Chondrocyte (in vitro differentiated cells): ENCODE data around the gene CC2D1B. TPM values are rescaled to one million over a fixed set of nuclear protein-coding genes. Genes with fewer than 3 reads are reported as not detected.

Source experiments
- DNase-seq: peaks from one replicate; pipeline ENCODE4 v3.0.0; 2021; ENCODE audit warnings: mixed read lengths, low spot score
- H3K27ac Mint-ChIP-seq: one replicate; pipeline ENCODE4 v1.8.0; 2021; ENCODE audit warnings: mild to moderate bottlenecking, moderate library complexity, mixed read lengths; ENCODE audit not compliant: unreplicated experiment
- H3K27me3 Mint-ChIP-seq: 2 replicates; pipeline ENCODE4 v1.8.0; 2021; ENCODE audit warnings: low read depth, mixed read lengths
- H3K36me3 Mint-ChIP-seq: 2 replicates; pipeline ENCODE4 v1.8.0; 2021; ENCODE audit warnings: low read depth, mixed read lengths
- H3K4me1 Mint-ChIP-seq: 2 replicates; pipeline ENCODE4 v1.8.0; 2021; ENCODE audit warnings: low read depth, mild to moderate bottlenecking, mixed read lengths
- H3K4me3 Mint-ChIP-seq: one replicate; pipeline ENCODE4 v1.8.0; 2021; ENCODE audit warnings: mild to moderate bottlenecking, moderate library complexity, mixed read lengths; ENCODE audit not compliant: unreplicated experiment
- H3K9me3 Mint-ChIP-seq: 2 replicates; pipeline ENCODE4 v1.8.0; 2021; ENCODE audit warnings: low read depth, mixed read lengths
- total RNA-seq: library from RNA; stranded (reverse); gene quantifications from 3 replicates; pipeline ENCODE4 v1.2.1, GENCODE V29; 2021
- TF ChIP-seq, protein P1 (sequence below): fragments of 200-600 bp; sonication (generic); IDR thresholded peaks from 2 replicates; pipeline ENCODE4 v1.5.0; 2021; ENCODE audit warnings: antibody characterized with exemption, mild to moderate bottlenecking, moderate library complexity

The CC2D1B gene
- total RNA-seq, 1 donor from 2014 or later, result 35.0 TPM

DNA sequence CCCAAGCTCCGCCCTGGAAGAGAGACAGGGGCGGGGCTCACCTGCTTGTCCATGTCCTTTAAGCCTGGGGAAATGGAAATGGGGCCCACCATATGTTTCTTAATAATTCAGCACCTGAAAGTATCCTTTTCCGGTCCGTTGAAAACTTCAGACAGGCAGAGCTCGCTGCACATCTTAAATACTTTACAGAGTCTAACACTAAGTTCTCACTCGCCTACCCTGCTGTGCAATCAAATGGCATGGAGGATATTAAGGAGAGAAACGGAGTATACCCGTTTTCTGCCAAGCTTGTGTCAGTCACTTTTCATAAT lies 467 bp upstream of the CC2D1B start:
- DNase-seq, result no peak
- Mint-ChIP-seq H3K27ac (peak overlapping the region; percentile 45), H3K4me3 (peak overlapping the region; percentile 93), H3K27me3 (no peaks in the 10 kb centered on the region), H3K36me3 (peaks cover 4% of the 10 kb centered on the region), H3K9me3 (no peaks in the 10 kb centered on the region), H3K4me1 (peaks cover 25% of the 10 kb centered on the region)
- TF ChIP-seq, protein P1, sequence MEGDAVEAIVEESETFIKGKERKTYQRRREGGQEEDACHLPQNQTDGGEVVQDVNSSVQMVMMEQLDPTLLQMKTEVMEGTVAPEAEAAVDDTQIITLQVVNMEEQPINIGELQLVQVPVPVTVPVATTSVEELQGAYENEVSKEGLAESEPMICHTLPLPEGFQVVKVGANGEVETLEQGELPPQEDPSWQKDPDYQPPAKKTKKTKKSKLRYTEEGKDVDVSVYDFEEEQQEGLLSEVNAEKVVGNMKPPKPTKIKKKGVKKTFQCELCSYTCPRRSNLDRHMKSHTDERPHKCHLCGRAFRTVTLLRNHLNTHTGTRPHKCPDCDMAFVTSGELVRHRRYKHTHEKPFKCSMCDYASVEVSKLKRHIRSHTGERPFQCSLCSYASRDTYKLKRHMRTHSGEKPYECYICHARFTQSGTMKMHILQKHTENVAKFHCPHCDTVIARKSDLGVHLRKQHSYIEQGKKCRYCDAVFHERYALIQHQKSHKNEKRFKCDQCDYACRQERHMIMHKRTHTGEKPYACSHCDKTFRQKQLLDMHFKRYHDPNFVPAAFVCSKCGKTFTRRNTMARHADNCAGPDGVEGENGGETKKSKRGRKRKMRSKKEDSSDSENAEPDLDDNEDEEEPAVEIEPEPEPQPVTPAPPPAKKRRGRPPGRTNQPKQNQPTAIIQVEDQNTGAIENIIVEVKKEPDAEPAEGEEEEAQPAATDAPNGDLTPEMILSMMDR, result no peak

DNA sequence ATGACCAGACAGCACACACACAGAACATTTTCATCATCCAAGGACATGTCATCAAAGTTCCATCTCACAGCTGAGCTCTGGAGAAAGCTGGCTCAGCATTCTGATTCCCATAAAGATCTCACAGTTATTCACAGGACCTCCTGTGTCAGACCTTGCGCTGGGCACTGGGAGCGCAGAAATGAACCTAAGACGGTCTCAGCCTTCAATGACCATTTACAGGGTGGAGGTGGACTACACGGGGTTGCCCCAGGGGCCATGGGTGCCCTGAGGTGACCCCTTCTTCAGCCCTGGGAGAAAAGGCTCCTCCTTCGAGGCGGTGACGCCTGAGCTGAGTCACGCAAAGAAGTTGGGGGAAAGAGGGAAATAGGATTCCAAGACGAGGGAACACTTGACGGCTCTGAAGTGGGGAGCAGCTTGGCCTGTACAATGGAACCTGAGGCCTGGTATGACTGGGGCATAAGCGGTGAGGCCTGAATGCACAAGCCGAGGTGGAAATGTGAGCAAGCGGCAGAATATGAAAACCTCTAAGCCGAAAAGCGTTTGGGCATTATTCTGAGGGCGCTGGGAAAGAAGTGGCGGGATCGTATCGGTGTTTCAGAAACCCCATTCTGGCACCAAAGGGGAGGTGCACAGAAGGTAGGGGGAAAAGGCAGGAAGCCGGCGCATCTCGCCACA lies 797 bp downstream of the CC2D1B start:
- H3K36me3 Mint-ChIP-seq, result peaks cover 9% of the 10 kb centered on the region
- H3K27me3 Mint-ChIP-seq, result no peaks in the 10 kb centered on the region
- peaks cover 25% of the 10 kb centered on the region for H3K4me1 Mint-ChIP-seq
- no peaks in the 10 kb centered on the region for H3K9me3 Mint-ChIP-seq
- H3K4me3 Mint-ChIP-seq, result peak overlapping the region; percentile 93
- TF ChIP-seq, protein P1, result no peak
- H3K27ac Mint-ChIP-seq, result peak overlapping the region; percentile 96
- no peak for DNase-seq

DNA sequence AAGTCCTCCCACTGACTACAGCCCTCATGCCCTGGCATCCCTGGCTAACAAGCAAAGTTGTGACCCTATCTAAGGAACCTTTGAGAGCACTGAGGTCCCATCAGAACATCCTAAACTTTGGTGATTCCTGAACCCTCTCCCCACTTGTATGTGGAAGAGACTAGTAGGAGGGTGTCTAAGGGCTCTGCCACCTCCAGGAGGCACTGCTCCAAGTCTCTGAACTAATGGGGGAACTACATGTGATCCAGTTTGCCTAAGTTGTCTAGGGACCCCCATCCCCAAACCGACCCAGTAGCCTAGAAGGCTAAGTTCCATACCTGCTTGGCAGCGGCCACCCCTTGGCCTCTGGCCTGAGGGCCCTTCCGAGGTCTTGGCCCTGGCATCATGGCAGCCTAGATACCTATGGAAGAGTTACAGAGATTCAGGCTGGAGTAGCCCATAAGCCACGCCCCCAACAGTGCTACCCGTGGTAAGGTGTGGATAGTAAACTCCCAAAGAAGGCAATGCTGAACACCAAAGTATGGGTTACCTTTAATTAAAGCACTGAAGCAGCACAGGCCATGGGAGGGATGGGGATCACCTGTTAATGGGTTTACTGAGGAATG lies 1.7 kb downstream of the CC2D1B start:
- no peaks in the 10 kb centered on the region for H3K27me3 Mint-ChIP-seq

GRCh38 chr1:52360595-52360968 lies 5.4 kb downstream of the CC2D1B start:
- Mint-ChIP-seq H3K36me3 (peaks cover 36% of the 10 kb centered on the region), H3K4me3 (no peak overlapping the region), H3K9me3 (no peaks in the 10 kb centered on the region), H3K27ac (no peak overlapping the region), H3K27me3 (no peaks in the 10 kb centered on the region), H3K4me1 (peaks cover 16% of the 10 kb centered on the region)
- TF ChIP-seq, protein P1, result no peak
- DNase-seq, result no peak

More for the DNA sequence above, 1.7 kb downstream of the CC2D1B start:
- Mint-ChIP-seq H3K9me3 (no peaks in the 10 kb centered on the region), H3K4me1 (peaks cover 25% of the 10 kb centered on the region), H3K4me3 (peak overlapping the region; percentile 93), H3K36me3 (peaks cover 14% of the 10 kb centered on the region), H3K27ac (peak overlapping the region; percentile 96)
- TF ChIP-seq, protein P1, result no peak
- no peak for DNase-seq

DNA sequence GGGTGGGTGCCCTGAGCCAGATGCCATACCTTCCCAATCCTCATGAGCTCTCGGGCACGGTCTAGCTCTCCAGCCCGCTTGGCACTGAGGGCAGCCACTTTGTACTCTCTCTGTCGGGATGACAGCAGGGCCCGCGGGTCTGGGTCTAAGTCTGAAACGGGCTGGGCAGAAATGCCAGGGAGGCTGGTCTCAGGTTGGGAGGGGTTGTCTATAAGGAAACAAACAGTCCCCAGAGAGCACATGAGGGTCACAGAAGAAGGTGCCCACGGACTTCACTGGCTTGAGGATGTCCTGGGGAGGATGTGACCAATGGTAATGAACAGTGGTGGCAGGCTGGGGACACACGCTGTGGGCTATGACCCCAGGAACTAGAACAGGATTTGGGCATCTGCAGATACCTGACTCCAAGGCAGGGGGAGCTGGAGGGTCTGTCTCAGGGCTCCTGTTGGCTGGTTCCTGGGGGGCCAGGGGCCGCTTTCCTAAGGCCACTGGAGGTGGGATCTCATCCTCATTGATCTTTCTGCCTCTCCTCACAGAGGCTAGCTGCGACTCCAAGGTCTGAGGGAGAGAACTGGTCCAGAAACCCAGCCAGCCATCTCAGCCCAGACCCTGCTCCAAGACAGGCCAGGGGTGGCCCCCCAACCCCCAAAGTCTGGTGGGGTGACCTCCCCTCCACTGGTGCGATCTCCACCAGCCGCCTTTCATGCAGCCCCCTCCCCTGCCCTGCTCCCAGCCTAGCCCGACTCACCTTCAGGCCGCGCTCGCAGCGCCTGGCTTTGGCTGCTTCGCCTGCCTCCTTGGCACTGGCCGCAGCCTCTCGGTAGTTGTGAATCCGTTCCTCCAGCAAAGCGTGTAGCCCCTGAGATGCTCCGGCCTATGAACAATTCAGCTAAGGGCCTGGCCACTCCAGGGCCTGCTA lies 6.1 kb downstream of the CC2D1B start:
- Mint-ChIP-seq H3K4me3 (no peak overlapping the region), H3K36me3 (peaks cover 42% of the 10 kb centered on the region), H3K27ac (no peak overlapping the region), H3K27me3 (no peaks in the 10 kb centered on the region), H3K9me3 (no peaks in the 10 kb centered on the region), H3K4me1 (peaks cover 12% of the 10 kb centered on the region)
- TF ChIP-seq, protein P1, result no peak
- DNase-seq, result no peak
